Measurements from ENCODE around the gene STX8.

GRCh38 chr17:9401434-9401833, 174.2 kb downstream of the STX8 start:
- TF ChIP-seq CTCF (IDR thresholded peaks at IDR 0.05; ENCODE audit: insufficient read depth, low read depth, low read length), result no peak
- TF ChIP-seq EZH2 (IDR thresholded peaks at IDR 0.05; ENCODE audit: insufficient read depth, low read length), result no peak

Measured in astrocyte (in vitro differentiated cells and primary cell).